Thyroid gland (tissue), 4 donors: Measurements from ENCODE around the gene KPNA5. TPM values are rescaled to one million over a fixed set of nuclear protein-coding genes. Genes with fewer than 3 reads are reported as not detected.

Experiments
- DNase-seq, 2 donors: peaks; one replicate each; pipeline ENCODE4 v3.0.0-alpha.2; 2019
- H3K27ac ChIP-seq, 3 donors: fragments of 200-600 bp; sonication (generic); 1 replicate in 2 of 3; 2 replicates in 1 of 3; pipeline ENCODE4 v1.5.1; 2016 to 2019; ENCODE audit warnings: mild to moderate bottlenecking in 1 of 3, moderate library complexity in 1 of 3
- H3K27me3 ChIP-seq: fragments of 200-600 bp; sonication (generic); one replicate; pipeline ENCODE4 v1.5.1; 2019
- H3K36me3 ChIP-seq, 2 donors: fragments of 200-600 bp; sonication (generic); one replicate each; pipeline ENCODE4 v1.5.1; 2016 to 2019
- H3K4me1 ChIP-seq, 2 donors: fragments of 200-600 bp; sonication (generic); one replicate each; pipeline ENCODE4 v1.5.1; 2017 to 2019
- H3K4me3 ChIP-seq, 3 donors: fragments of 200-600 bp; sonication (generic); replicated peaks in 1 of 3; 1 replicate in 2 of 3; 2 replicates in 1 of 3; pipeline ENCODE4 v1.5.1; 2016; ENCODE audit warnings: mild to moderate bottlenecking in 1 of 3
- H3K9me3 ChIP-seq: fragments of 200-600 bp; sonication (generic); one replicate; pipeline ENCODE4 v1.5.1; 2017
- CTCF ChIP-seq, 6 experiments: fragments of 200-600 bp in 3 of 6; fragments of 450-650 bp in 3 of 6; sonication (generic) in 3 of 6; IDR thresholded peaks; one replicate each; pipeline ENCODE4 v1.5.1; 2016 to 2019; ENCODE audit warnings: antibody characterized with exemption in 6 of 6, mild to moderate bottlenecking in 2 of 6, inconsistent platforms in 1 of 6, moderate library complexity in 1 of 6
- POLR2A ChIP-seq, 2 donors: fragments of 450-650 bp; IDR thresholded peaks; one replicate each; pipeline ENCODE4 v1.6.1; 2017; ENCODE audit warnings: antibody characterized with exemption in 2 of 2, mild to moderate bottlenecking in 2 of 2, moderate library complexity in 1 of 2
- whole genome bisulfite sequencing, 2 donors: methylation state at CpG; one replicate each; pipeline ENCODE4 v1.1.5; 2017; 5-methylcytosine and 5-hydroxymethylcytosine counted together
- intact Hi-C: fragments of 100-400 bp; cut with DNase I; formaldehyde crosslinking; loops from one replicate; pipeline ENCODE4 v1.15.1; 2023
- total RNA-seq, 4 donors: library from RNA; depleted of rRNA; stranded (reverse); fragments of >200 nt; gene quantifications; one replicate each; pipeline ENCODE4 v1.2.3, GENCODE V29; 2016

KPNA5 gene
- total RNA-seq, 4 donors from 2014 or later = 17.7 to 26.1 (median 22.4) TPM

- no peaks in the 10 kb centered on the region for H3K27me3 ChIP-seq
- TF ChIP-seq POLR2A (IDR thresholded peaks at IDR 0.05) (no peak), CTCF (IDR thresholded peaks at IDR 0.05) (peak in 1 of 6 experiments; percentile 4)
- peaks cover 3 to 8% of the 10 kb centered on the region in 2 donors for H3K4me1 ChIP-seq
- peak within 1 kb of the TSS; percentile 20 to 45 (median 44) for H3K4me3 ChIP-seq
- H3K27ac ChIP-seq = peak within 1 kb of the TSS in 2 of 3 donors; percentile 45 to 68
- DNase-seq = peak; percentile 11 to 17
- H3K9me3 ChIP-seq = no peaks in the 10 kb centered on the region
- intact Hi-C loops = no loop called here
- no peaks in the 10 kb centered on the region for H3K36me3 ChIP-seq
- WGBS, 2 donors = 2% methylated on average over 40 to 53 of the region's 89 CpGs
These were observed 84.2 kb downstream of the KPNA5 start, which contains the start of gene FAM162B for GRCh38 chr6:116764961-116765841. Gene FAM162B, minus strand, starts transcription at chr6:116765719. Its CDS starts 143 bp downstream, at chr6:116765576.

GRCh38 chr6:116766506-116767176 is 85.6 kb downstream of the KPNA5 start:
- H3K36me3 ChIP-seq = no peaks in the 10 kb centered on the region
- no peak overlapping the region for H3K27ac ChIP-seq
- TF ChIP-seq POLR2A (IDR thresholded peaks at IDR 0.05) = no peak
- TF ChIP-seq CTCF (IDR thresholded peaks at IDR 0.05) = no peak
- H3K4me3 ChIP-seq = no peak overlapping the region
- intact Hi-C loops = no loop called here
- WGBS, 2 donors = 82 to 84% methylated on average over 5 of the region's 5 CpGs
- no peaks in the 10 kb centered on the region for H3K27me3 ChIP-seq
- DNase-seq = no peak
- H3K9me3 ChIP-seq = no peaks in the 10 kb centered on the region
- peaks cover 3 to 8% of the 10 kb centered on the region in 2 donors for H3K4me1 ChIP-seq

GRCh38 chr6:116767715-116768114 is 86.7 kb downstream of the KPNA5 start:
- 72 to 76% methylated on average over 2 of the region's 2 CpGs for WGBS, 2 donors
- Histone ChIP-seq H3K36me3 (no peaks in the 10 kb centered on the region), H3K9me3 (no peaks in the 10 kb centered on the region), H3K27ac (no peak overlapping the region), H3K27me3 (no peaks in the 10 kb centered on the region), H3K4me3 (no peak overlapping the region), H3K4me1 (peaks cover 3 to 8% of the 10 kb centered on the region in 2 donors)
- intact Hi-C loops = no loop called here
- no peak for TF ChIP-seq POLR2A (IDR thresholded peaks at IDR 0.05)
- no peak for TF ChIP-seq CTCF (IDR thresholded peaks at IDR 0.05)
- no peak for DNase-seq

- WGBS, 2 donors = 79 to 86% methylated on average over 1 of the region's 1 CpG
- no peaks in the 10 kb centered on the region for H3K9me3 ChIP-seq
- no peak for DNase-seq
- intact Hi-C loops = no loop called here
- TF ChIP-seq POLR2A (IDR thresholded peaks at IDR 0.05) (no peak), CTCF (IDR thresholded peaks at IDR 0.05) (no peak)
- no peaks in the 10 kb centered on the region for H3K4me1 ChIP-seq
- no peak overlapping the region for H3K4me3 ChIP-seq
- H3K27ac ChIP-seq = no peak overlapping the region
- no peaks in the 10 kb centered on the region for H3K27me3 ChIP-seq
- no peaks in the 10 kb centered on the region for H3K36me3 ChIP-seq
These were observed 91.4 kb downstream of the KPNA5 start for GRCh38 chr6:116772450-116772849.

- intact Hi-C loops = no loop called here
- H3K27ac ChIP-seq = no peak overlapping the region
- no peaks in the 10 kb centered on the region for H3K36me3 ChIP-seq
- no peak overlapping the region for H3K4me3 ChIP-seq
- no peak for TF ChIP-seq POLR2A (IDR thresholded peaks at IDR 0.05)
- no peak for TF ChIP-seq CTCF (IDR thresholded peaks at IDR 0.05)
- no peaks in the 10 kb centered on the region for H3K27me3 ChIP-seq
- no peak for DNase-seq
- WGBS, 2 donors = 85 to 86% methylated on average over 1 of the region's 1 CpG
- no peaks in the 10 kb centered on the region for H3K9me3 ChIP-seq
- H3K4me1 ChIP-seq = no peaks in the 10 kb centered on the region
These were observed 92.9 kb downstream of the KPNA5 start for GRCh38 chr6:116773886-116774285.
